ENCODE measurements around the gene RAB31. TPM values are rescaled to one million over a fixed set of nuclear protein-coding genes. Genes with fewer than 3 reads are reported as not detected.

The RAB31 gene
- total RNA-seq, 1 experiment from 2014 or later, result 118 TPM

DNA sequence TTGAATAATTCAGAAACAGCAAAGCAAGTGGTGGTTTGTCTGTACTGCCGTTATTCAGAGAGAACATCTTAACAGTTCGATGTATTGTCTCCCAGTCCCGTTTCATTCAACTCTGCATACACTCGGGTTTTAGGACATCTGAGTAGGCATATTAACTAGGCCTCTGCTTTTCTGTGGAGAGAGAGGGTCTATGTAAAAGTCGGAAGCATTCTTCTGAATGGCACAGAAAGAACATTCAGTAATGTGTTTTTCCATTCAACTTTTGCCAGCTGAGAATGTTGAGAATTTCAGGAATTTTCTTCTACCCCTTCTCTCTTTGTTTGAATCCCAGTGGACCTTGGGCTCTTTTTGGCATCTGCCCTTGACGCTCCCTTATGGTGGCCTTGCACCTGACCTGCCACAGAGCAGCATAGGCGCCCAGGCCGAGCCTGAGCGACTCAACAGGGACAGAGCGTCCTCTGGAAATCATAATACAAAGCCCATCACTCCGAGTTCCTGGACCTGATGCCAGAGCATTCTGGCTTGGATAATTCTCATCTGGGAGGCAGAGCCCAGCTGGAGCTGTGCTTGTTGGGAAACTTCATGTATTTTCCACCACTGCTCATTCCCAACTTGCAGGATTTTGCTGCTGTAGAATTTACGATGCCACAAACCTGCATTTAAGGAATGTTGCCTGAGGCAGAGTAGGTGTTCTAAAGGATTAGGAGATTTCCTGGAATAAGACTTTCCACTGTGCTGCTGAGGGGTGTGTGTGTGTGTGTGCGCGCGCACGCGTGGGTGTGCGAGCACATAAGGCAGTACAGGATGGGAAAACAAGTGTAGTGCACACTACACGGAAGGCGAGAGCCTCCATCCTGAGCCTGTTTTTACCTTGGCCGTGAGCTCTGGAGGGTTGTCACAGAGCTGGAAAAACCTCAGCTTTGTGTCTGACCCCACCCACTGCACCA lies 100.5 kb downstream of the RAB31 start:
- Histone ChIP-seq H3K27me3 (ENCODE audit: control insufficient read depth, insufficient read depth, low read length) (no peaks in the 10 kb centered on the region), H3K27ac (ENCODE audit: low read length) (peak overlapping the region; percentile 74), H3K4me1 (ENCODE audit: control insufficient read depth, insufficient read depth, low read length) (peaks cover 54% of the 10 kb centered on the region), H3K4me3 (ENCODE audit: low read depth in 2 of 2, low read length in 2 of 2) (peak overlapping the region in 1 of 2 experiments; percentile 17; a peak in 1 of 4 replicates), H3K36me3 (ENCODE audit: control insufficient read depth, insufficient read depth, low read length) (no peaks in the 10 kb centered on the region), H3K9me3 (ENCODE audit: control insufficient read depth, insufficient read depth, low read depth, low read length) (no peaks in the 10 kb centered on the region)
- TF ChIP-seq, protein P1, sequence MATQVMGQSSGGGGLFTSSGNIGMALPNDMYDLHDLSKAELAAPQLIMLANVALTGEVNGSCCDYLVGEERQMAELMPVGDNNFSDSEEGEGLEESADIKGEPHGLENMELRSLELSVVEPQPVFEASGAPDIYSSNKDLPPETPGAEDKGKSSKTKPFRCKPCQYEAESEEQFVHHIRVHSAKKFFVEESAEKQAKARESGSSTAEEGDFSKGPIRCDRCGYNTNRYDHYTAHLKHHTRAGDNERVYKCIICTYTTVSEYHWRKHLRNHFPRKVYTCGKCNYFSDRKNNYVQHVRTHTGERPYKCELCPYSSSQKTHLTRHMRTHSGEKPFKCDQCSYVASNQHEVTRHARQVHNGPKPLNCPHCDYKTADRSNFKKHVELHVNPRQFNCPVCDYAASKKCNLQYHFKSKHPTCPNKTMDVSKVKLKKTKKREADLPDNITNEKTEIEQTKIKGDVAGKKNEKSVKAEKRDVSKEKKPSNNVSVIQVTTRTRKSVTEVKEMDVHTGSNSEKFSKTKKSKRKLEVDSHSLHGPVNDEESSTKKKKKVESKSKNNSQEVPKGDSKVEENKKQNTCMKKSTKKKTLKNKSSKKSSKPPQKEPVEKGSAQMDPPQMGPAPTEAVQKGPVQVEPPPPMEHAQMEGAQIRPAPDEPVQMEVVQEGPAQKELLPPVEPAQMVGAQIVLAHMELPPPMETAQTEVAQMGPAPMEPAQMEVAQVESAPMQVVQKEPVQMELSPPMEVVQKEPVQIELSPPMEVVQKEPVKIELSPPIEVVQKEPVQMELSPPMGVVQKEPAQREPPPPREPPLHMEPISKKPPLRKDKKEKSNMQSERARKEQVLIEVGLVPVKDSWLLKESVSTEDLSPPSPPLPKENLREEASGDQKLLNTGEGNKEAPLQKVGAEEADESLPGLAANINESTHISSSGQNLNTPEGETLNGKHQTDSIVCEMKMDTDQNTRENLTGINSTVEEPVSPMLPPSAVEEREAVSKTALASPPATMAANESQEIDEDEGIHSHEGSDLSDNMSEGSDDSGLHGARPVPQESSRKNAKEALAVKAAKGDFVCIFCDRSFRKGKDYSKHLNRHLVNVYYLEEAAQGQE (IDR thresholded peaks at IDR 0.05; ENCODE audit: insufficient read depth in 1 of 2, low read depth in 2 of 2, low read length in 1 of 2), result no peak
- TF ChIP-seq POLR2AphosphoS5 (IDR thresholded peaks at IDR 0.05; ENCODE audit: low read depth, low read length) (no peak), TCF7L2 (IDR thresholded peaks at IDR 0.05; ENCODE audit: low read depth, low read length) (no peak), SIN3A (IDR thresholded peaks at IDR 0.05; ENCODE audit: borderline replicate concordance, insufficient read depth, low read depth, low read length) (no peak)
- TF ChIP-seq, protein P2, sequence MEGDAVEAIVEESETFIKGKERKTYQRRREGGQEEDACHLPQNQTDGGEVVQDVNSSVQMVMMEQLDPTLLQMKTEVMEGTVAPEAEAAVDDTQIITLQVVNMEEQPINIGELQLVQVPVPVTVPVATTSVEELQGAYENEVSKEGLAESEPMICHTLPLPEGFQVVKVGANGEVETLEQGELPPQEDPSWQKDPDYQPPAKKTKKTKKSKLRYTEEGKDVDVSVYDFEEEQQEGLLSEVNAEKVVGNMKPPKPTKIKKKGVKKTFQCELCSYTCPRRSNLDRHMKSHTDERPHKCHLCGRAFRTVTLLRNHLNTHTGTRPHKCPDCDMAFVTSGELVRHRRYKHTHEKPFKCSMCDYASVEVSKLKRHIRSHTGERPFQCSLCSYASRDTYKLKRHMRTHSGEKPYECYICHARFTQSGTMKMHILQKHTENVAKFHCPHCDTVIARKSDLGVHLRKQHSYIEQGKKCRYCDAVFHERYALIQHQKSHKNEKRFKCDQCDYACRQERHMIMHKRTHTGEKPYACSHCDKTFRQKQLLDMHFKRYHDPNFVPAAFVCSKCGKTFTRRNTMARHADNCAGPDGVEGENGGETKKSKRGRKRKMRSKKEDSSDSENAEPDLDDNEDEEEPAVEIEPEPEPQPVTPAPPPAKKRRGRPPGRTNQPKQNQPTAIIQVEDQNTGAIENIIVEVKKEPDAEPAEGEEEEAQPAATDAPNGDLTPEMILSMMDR (IDR thresholded peaks at IDR 0.05), result no peak
- no TSS peak for BruUV-seq (replicated peaks)
- POLR2A ChIA-PET, result interaction anchor here (0.7 kb wide), 1 partner anchor 1588 kb away, joined by 4 read pairs; no protein-coding TSS in a partner anchor
- in situ Hi-C loops (cut with HindIII; ENCODE audit: low pct_unique_long_range_greater_than_20kb, low sequenced_read_pairs), result no loop called here
- peak; percentile 72 for ATAC-seq
- intact Hi-C loops (cut with micrococcal nuclease; ENCODE audit: unreplicated experiment), result no loop called here
- DNase-seq (ENCODE audit: low read depth, low spot score), result no peak
- CTCF ChIA-PET, result no interaction called here

DNA sequence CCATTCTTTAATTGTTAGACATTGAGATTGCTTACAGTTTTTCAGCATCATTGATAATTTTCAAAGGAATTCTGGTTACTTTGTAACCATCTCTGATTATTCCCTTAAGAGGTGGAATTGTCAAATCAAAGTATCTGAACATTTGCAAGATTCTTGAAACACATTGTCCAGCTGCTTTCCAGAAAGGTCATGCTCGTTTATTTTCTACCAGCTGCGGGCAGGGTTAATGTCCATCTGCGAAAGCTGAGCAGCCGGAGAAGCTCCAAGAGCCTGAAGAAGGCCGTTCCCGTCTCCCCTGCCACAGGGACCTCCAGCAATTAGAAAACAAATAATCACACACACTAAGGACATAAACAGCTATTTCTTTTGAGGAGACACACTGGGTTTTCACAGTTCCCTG lies 101.6 kb downstream of the RAB31 start:
- intact Hi-C loops (cut with micrococcal nuclease; ENCODE audit: unreplicated experiment) (no loop called here), in situ Hi-C loops (cut with HindIII; ENCODE audit: low pct_unique_long_range_greater_than_20kb, low sequenced_read_pairs) (no loop called here)
- Histone ChIP-seq H3K36me3 (ENCODE audit: control insufficient read depth, insufficient read depth, low read length) (no peaks in the 10 kb centered on the region), H3K27ac (ENCODE audit: low read length) (peak overlapping the region; percentile 74), H3K9me3 (ENCODE audit: control insufficient read depth, insufficient read depth, low read depth, low read length) (no peaks in the 10 kb centered on the region), H3K4me1 (ENCODE audit: control insufficient read depth, insufficient read depth, low read length) (peaks cover 56% of the 10 kb centered on the region), H3K27me3 (ENCODE audit: control insufficient read depth, insufficient read depth, low read length) (no peaks in the 10 kb centered on the region), H3K4me3 (ENCODE audit: low read depth in 2 of 2, low read length in 2 of 2) (no peak overlapping the region)
- TF ChIP-seq SIN3A (IDR thresholded peaks at IDR 0.05; ENCODE audit: borderline replicate concordance, insufficient read depth, low read depth, low read length) (no peak), POLR2AphosphoS5 (IDR thresholded peaks at IDR 0.05; ENCODE audit: low read depth, low read length) (no peak), TCF7L2 (IDR thresholded peaks at IDR 0.05; ENCODE audit: low read depth, low read length) (no peak)
- TF ChIP-seq, protein P2 (IDR thresholded peaks at IDR 0.05), result no peak
- TF ChIP-seq, protein P1 (IDR thresholded peaks at IDR 0.05; ENCODE audit: insufficient read depth in 1 of 2, low read depth in 2 of 2, low read length in 1 of 2), result no peak
- DNase-seq (ENCODE audit: low read depth, low spot score), result no peak
- ChIA-PET CTCF (no interaction called here), POLR2A (no interaction called here)
- BruUV-seq (replicated peaks), result no TSS peak
- ATAC-seq, result no peak
